ENCODE measurements around the gene PNMA5. TPM values are rescaled to one million over a fixed set of nuclear protein-coding genes. Genes with fewer than 3 reads are reported as not detected.

The PNMA5 gene
- total RNA-seq, 1 experiment from 2014 or later = not detected

DNA sequence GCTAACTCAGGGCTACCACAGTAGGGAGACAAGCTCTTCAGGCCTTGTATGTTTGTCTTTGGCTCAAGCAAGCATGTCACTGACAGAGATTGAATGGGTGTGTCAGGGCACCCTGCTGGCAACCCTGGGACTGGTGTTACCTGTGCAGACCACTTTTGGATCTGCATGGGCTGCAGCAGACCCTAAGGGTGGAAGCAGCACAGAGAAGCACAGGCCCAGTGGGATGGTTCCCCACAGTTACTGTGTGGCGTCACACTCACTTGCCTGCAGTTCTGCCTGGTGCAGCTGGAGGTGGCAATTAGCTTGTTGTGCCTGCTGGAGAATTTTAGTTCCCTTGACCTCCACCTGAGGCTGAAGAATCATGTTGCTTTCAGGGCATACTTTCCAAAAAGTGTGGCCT lies 50.1 kb downstream of the PNMA5 start:
- DNase-seq = no peak
- H3K79me2 ChIP-seq (ENCODE audit: low read depth) = no peaks in the 10 kb centered on the region
- POLR2A ChIA-PET (ENCODE audit: unreplicated experiment) = interaction anchor here (0.7 kb wide), 1 partner anchor 1819 kb away, joined by 3 read pairs; the partner anchor contains the start of gene DKC1
- no peaks in the 10 kb centered on the region for H3K9me3 ChIP-seq (ENCODE audit: insufficient read depth, low read depth)
- CTCF ChIA-PET = no interaction called here
- peaks cover 5% of the 10 kb centered on the region; the same call in 1 of the 2 replicates for H3K4me1 ChIP-seq (replicated peaks; ENCODE audit: insufficient read depth)
- no peaks in the 10 kb centered on the region for H3K9me2 ChIP-seq (ENCODE audit: insufficient read depth)
- TF ChIP-seq, protein P1, sequence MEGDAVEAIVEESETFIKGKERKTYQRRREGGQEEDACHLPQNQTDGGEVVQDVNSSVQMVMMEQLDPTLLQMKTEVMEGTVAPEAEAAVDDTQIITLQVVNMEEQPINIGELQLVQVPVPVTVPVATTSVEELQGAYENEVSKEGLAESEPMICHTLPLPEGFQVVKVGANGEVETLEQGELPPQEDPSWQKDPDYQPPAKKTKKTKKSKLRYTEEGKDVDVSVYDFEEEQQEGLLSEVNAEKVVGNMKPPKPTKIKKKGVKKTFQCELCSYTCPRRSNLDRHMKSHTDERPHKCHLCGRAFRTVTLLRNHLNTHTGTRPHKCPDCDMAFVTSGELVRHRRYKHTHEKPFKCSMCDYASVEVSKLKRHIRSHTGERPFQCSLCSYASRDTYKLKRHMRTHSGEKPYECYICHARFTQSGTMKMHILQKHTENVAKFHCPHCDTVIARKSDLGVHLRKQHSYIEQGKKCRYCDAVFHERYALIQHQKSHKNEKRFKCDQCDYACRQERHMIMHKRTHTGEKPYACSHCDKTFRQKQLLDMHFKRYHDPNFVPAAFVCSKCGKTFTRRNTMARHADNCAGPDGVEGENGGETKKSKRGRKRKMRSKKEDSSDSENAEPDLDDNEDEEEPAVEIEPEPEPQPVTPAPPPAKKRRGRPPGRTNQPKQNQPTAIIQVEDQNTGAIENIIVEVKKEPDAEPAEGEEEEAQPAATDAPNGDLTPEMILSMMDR (conservative IDR thresholded peaks at IDR 0.05) = no peak
- no peak for TF ChIP-seq EZH2 (IDR thresholded peaks at IDR 0.05; ENCODE audit: low read depth)
- intact Hi-C loops (cut with micrococcal nuclease; ENCODE audit: unreplicated experiment) = loop anchor here (5.0 kb wide), 1 partner anchor 1428 kb away; the partner anchor contains the start of gene FLNA
- no peak overlapping the region for H3K4me3 ChIP-seq
- H3F3A ChIP-seq (ENCODE audit: insufficient read depth, low read depth) = no peaks in the 10 kb centered on the region; the same call in 1 of the 2 replicates
- H3K4me2 ChIP-seq = no peak overlapping the region
- no peak overlapping the region for H2AFZ ChIP-seq
- H3K36me3 ChIP-seq (ENCODE audit: low read depth) = no peaks in the 10 kb centered on the region
- no TSS peak for BruUV-seq (replicated peaks)
- H3K27me3 ChIP-seq (ENCODE audit: insufficient read depth, low read depth) = no peaks in the 10 kb centered on the region
- H3K27ac ChIP-seq = no peak overlapping the region
- H4K20me1 ChIP-seq (ENCODE audit: insufficient read depth) = no peaks in the 10 kb centered on the region

DNA sequence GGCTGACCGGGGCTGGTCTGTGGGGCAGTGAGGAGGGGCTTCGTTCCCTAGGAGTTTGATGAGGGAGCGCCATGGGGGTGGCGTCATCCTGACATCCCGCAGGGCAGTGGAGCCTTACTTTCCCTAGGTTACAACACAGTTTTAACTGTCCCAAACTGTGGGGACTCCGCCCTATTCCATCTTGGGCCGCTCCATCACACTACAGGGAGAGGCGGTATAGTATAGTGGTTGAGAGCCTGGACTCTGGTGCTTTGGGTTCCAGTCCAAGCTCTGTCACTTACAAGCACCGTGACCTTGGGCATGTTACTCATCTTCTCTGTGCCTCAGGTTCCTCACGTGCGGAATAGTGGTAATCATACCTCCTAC lies 51.9 kb downstream of the PNMA5 start:
- no peak overlapping the region for H3K27ac ChIP-seq
- no peaks in the 10 kb centered on the region; the same call in 1 of the 2 replicates for H3F3A ChIP-seq (ENCODE audit: insufficient read depth, low read depth)
- H3K36me3 ChIP-seq (ENCODE audit: low read depth) = no peaks in the 10 kb centered on the region
- no peak for TF ChIP-seq EZH2 (IDR thresholded peaks at IDR 0.05; ENCODE audit: low read depth)
- TF ChIP-seq, protein P1 (conservative IDR thresholded peaks at IDR 0.05) = no peak
- H3K9me2 ChIP-seq (ENCODE audit: insufficient read depth) = no peaks in the 10 kb centered on the region
- H2AFZ ChIP-seq = peak overlapping the region; percentile 93
- H4K20me1 ChIP-seq (ENCODE audit: insufficient read depth) = no peaks in the 10 kb centered on the region
- no TSS peak for BruUV-seq (replicated peaks)
- peak overlapping the region; percentile 91 for H3K4me2 ChIP-seq
- H3K4me1 ChIP-seq (replicated peaks; ENCODE audit: insufficient read depth) = peaks cover 5% of the 10 kb centered on the region; the same call in 1 of the 2 replicates
- ChIA-PET POLR2A (ENCODE audit: unreplicated experiment) (interaction anchor here (0.6 kb wide), 1 partner anchor 1577 kb away, joined by 3 read pairs; no protein-coding TSS in a partner anchor), CTCF (interaction anchor here (0.6 to 1.1 kb wide), 3 partner anchors 456 to 565 kb away, joined by 3 to 11 read pairs (median 5); no protein-coding TSS in a partner anchor)
- intact Hi-C loops (cut with micrococcal nuclease; ENCODE audit: unreplicated experiment) = loop anchor here (5.0 kb wide), 1 partner anchor 1430 kb away; the partner anchor contains the start of gene FLNA
- H3K4me3 ChIP-seq = peak overlapping the region; percentile 65
- H3K9me3 ChIP-seq (ENCODE audit: insufficient read depth, low read depth) = no peaks in the 10 kb centered on the region
- H3K79me2 ChIP-seq (ENCODE audit: low read depth) = no peaks in the 10 kb centered on the region
- DNase-seq = no peak
- no peaks in the 10 kb centered on the region for H3K27me3 ChIP-seq (ENCODE audit: insufficient read depth, low read depth)

- TF ChIP-seq, protein P1 (conservative IDR thresholded peaks at IDR 0.05) = peak; percentile 92
- no peak for TF ChIP-seq EZH2 (IDR thresholded peaks at IDR 0.05; ENCODE audit: low read depth)
- peak; percentile 86 to 97 for DNase-seq
- POLR2A ChIA-PET (ENCODE audit: unreplicated experiment) = interaction anchor here (0.6 to 0.7 kb wide), 2 partner anchors 74 to 1577 kb away, joined by 3 to 5 read pairs; no protein-coding TSS in a partner anchor
- Histone ChIP-seq H3K79me2 (ENCODE audit: low read depth) (no peaks in the 10 kb centered on the region), H3K9me3 (ENCODE audit: insufficient read depth, low read depth) (no peaks in the 10 kb centered on the region), H2AFZ (peak overlapping the region; percentile 98), H3K4me2 (peak overlapping the region; percentile 91), H3F3A (ENCODE audit: insufficient read depth, low read depth) (no peaks in the 10 kb centered on the region; the same call in 1 of the 2 replicates), H3K36me3 (ENCODE audit: low read depth) (no peaks in the 10 kb centered on the region), H3K27me3 (ENCODE audit: insufficient read depth, low read depth) (no peaks in the 10 kb centered on the region), H4K20me1 (ENCODE audit: insufficient read depth) (no peaks in the 10 kb centered on the region), H3K4me3 (peak overlapping the region; percentile 65), H3K9me2 (ENCODE audit: insufficient read depth) (no peaks in the 10 kb centered on the region), H3K27ac (no peak overlapping the region), H3K4me1 (replicated peaks; ENCODE audit: insufficient read depth) (peaks cover 5% of the 10 kb centered on the region; the same call in 1 of the 2 replicates)
- CTCF ChIA-PET = interaction anchor here (0.6 to 1.1 kb wide), 3 partner anchors 456 to 566 kb away, joined by 3 to 11 read pairs (median 5); no protein-coding TSS in a partner anchor
- intact Hi-C loops (cut with micrococcal nuclease; ENCODE audit: unreplicated experiment) = loop anchor here (5.0 kb wide), 1 partner anchor 1431 kb away; the partner anchor contains the start of gene FLNA
- no TSS peak for BruUV-seq (replicated peaks)
Observed at GRCh38 chrX:152941328-152942076, 52.4 kb downstream of the PNMA5 start.

Other genes with a start within 250 kb of the PNMA5 start
- 16.2 and 18.7 TPM in 2 replicates for gene MAGEA2, start 240.3 kb downstream of the PNMA5 start, total RNA-seq (2021)
- 41.6 and 52.9 TPM in 2 replicates for gene CSAG3, start 234.9 kb downstream of the PNMA5 start, total RNA-seq (2021)
- gene MAGEA6, start 224.4 kb downstream of the PNMA5 start, total RNA-seq (2021) = 116 and 122 TPM in 2 replicates
- gene CETN2, start 163.4 kb downstream of the PNMA5 start, total RNA-seq (2021) = 66.9 and 78.6 TPM in 2 replicates
- gene NSDHL, start 163.1 kb downstream of the PNMA5 start, total RNA-seq (2021) = 40.9 and 55.1 TPM in 2 replicates
- gene ZNF185, start 96.0 kb downstream of the PNMA5 start, total RNA-seq (2021) = 40.6 and 42.8 TPM in 2 replicates
- not detected in 2 replicates for gene PNMA3, start 62.4 kb upstream of the PNMA5 start, total RNA-seq (2021)
- not detected in 2 replicates for gene PNMA6A, start 78.3 kb upstream of the PNMA5 start, total RNA-seq (2021)
- gene MAGEA1, start 185.2 kb upstream of the PNMA5 start, total RNA-seq (2021) = not detected in 2 replicates